DOHH2 (cell line): ENCODE results near the gene LIMS1.
"Not testable (repeated sequence)": the region's sequence is repeated elsewhere in the genome, so short reads cannot be mapped to it uniquely, and the experiment has no call there.

Source experiments
- H3F3A ChIP-seq: fragments of 200-600 bp; sonication (generic), shearing (Covaris generic); 2 replicates; pipeline ENCODE4 v1.6.0; 2016; ENCODE audit warnings: antibody characterized with exemption, mild to moderate bottlenecking; ENCODE audit not compliant: control insufficient read depth, insufficient read depth
- H3K27ac ChIP-seq: fragments of 200-600 bp; sonication (generic); 2 replicates; pipeline ENCODE4 v1.5.1; 2014; ENCODE audit warnings: low read depth, mild to moderate bottlenecking, low read length, moderate library complexity
- H3K27me3 ChIP-seq: fragments of 200-600 bp; sonication (generic); 2 replicates; pipeline ENCODE4 v1.6.1; 2014; ENCODE audit warnings: mild to moderate bottlenecking, low read length, mixed read lengths; ENCODE audit not compliant: control insufficient read depth
- H3K36me3 ChIP-seq: fragments of 200-600 bp; sonication (generic); 2 replicates; pipeline ENCODE4 v1.6.1; 2014; ENCODE audit warnings: mild to moderate bottlenecking, low read length, moderate library complexity, mixed read lengths; ENCODE audit not compliant: control insufficient read depth
- H3K4me1 ChIP-seq: fragments of 200-600 bp; sonication (generic); 2 replicates; pipeline ENCODE4 v1.6.1; 2014; ENCODE audit warnings: mild to moderate bottlenecking, low read length, mixed read lengths; ENCODE audit not compliant: control insufficient read depth
- H3K4me2 ChIP-seq: fragments of 200-600 bp; sonication (generic); 2 replicates; pipeline ENCODE4 v1.6.0; 2014; ENCODE audit warnings: mild to moderate bottlenecking, low read length, moderate library complexity
- H3K4me3 ChIP-seq: fragments of 200-600 bp; sonication (generic); 2 replicates; pipeline ENCODE4 v1.5.1; 2014; ENCODE audit warnings: mild to moderate bottlenecking, low read length, mixed read lengths
- H3K79me2 ChIP-seq: fragments of 200-600 bp; sonication (generic); 2 replicates; pipeline ENCODE4 v1.6.1; 2014; ENCODE audit warnings: mild to moderate bottlenecking, low read length, mixed read lengths; ENCODE audit not compliant: control insufficient read depth
- H3K9me2 ChIP-seq: fragments of 200-600 bp; sonication (generic); replicated peaks from 2 replicates; pipeline ENCODE4 v1.6.1; 2014; ENCODE audit warnings: mild to moderate bottlenecking, low read length, mixed read lengths; ENCODE audit not compliant: control insufficient read depth
- H3K9me3 ChIP-seq: fragments of 200-600 bp; sonication (generic); 2 replicates; pipeline ENCODE4 v1.6.1; 2014; ENCODE audit warnings: antibody characterized with exemption, low read length, mixed read lengths; ENCODE audit not compliant: control insufficient read depth, insufficient read depth
- H4K20me1 ChIP-seq: fragments of 200-600 bp; sonication (generic); 2 replicates; pipeline ENCODE4 v1.6.0; 2014; ENCODE audit warnings: low read depth, mild to moderate bottlenecking, antibody characterized with exemption, low read length, moderate library complexity; ENCODE audit not compliant: control insufficient read depth, insufficient read depth

Gene LIMS1

GRCh38 chr2:108662207-108662612, 127.9 kb downstream of the LIMS1 start:
- H3K9me2 ChIP-seq, H3K27me3 ChIP-seq, H3F3A ChIP-seq, H3K4me2 ChIP-seq, H3K4me1 ChIP-seq, H3K27ac ChIP-seq, H3K4me3 ChIP-seq, H4K20me1 ChIP-seq, H3K36me3 ChIP-seq, H3K9me3 ChIP-seq, H3K79me2 ChIP-seq: not testable (repeated sequence)

DNA sequence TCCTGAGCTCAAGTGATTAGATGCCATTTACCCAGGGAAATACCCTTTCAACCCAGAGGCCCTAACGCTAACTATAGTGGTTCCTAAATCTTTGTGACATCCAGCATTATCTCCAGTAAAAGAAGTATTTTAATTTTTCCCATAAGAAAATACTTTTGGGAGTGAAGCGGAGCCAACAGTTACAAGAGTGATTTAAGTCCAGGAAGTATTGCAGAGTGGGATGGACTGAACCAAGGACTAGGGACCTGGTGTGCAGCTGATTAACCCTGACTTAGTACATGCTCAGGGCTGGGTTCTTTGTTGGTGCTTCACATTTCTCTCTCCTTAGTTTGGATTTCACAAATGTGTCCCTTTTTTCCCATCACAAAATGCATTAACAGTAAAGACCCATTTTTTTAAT, 129.1 kb downstream of the LIMS1 start:
- not testable (repeated sequence) for H4K20me1 ChIP-seq, H3F3A ChIP-seq, H3K36me3 ChIP-seq, H3K79me2 ChIP-seq, H3K4me2 ChIP-seq, H3K4me3 ChIP-seq, H3K9me2 ChIP-seq, H3K9me3 ChIP-seq, H3K27me3 ChIP-seq, H3K4me1 ChIP-seq, H3K27ac ChIP-seq

DNA sequence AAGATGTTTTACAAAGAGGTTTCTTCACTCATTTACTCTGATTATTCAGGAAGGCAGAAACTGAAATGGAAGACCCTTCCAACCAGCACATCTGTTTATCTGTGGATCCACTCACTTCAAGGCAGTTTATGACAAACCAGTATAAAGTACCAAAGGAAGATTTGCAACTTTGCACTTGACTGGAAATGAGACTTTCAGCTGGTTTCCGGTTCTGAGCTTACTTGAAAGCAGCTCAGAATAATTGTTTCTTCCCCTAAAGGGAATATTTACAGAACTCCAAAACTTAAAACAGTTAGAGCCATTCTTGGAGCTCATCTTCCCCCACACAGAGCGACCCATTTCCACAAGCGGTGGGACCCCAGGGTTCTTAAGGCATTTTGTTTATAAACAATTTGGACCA, 129.8 kb downstream of the LIMS1 start:
- H4K20me1 ChIP-seq = not testable (repeated sequence)

GRCh38 chr2:108664979-108665378, 130.7 kb downstream of the LIMS1 start:
- not testable (repeated sequence) for H4K20me1 ChIP-seq, H3K27ac ChIP-seq, H3K4me2 ChIP-seq, H3K27me3 ChIP-seq, H3K36me3 ChIP-seq, H3K9me2 ChIP-seq, H3K4me3 ChIP-seq, H3F3A ChIP-seq, H3K9me3 ChIP-seq, H3K79me2 ChIP-seq, H3K4me1 ChIP-seq

More for the DNA sequence above, 129.8 kb downstream of the LIMS1 start:
- not testable (repeated sequence) for H3K9me3 ChIP-seq, H3K4me2 ChIP-seq, H3K4me1 ChIP-seq, H3K27ac ChIP-seq, H3K79me2 ChIP-seq, H3K27me3 ChIP-seq, H3K36me3 ChIP-seq, H3K4me3 ChIP-seq, H3F3A ChIP-seq, H3K9me2 ChIP-seq

DNA sequence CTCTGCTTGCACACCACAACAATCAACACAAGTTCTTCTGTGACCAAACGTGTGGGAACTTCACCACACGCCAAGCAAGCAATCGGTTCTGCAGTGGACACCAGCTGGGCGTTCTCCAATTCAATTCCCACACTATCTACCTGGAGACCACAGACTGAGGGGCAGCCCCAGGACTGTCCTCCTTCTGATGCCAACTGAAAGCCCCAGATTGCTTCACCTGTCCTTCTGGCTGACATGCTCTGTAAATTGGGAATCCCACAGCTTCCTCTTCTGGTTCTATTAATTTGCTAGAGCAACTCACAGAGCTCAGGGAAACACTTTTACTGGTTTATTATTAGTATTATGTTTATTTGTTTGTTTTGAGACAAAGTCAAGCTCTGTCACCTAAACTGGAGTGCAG, 131.7 kb downstream of the LIMS1 start:
- H4K20me1 ChIP-seq, H3K27ac ChIP-seq, H3K36me3 ChIP-seq, H3K4me2 ChIP-seq, H3K9me2 ChIP-seq, H3F3A ChIP-seq, H3K9me3 ChIP-seq, H3K27me3 ChIP-seq, H3K4me3 ChIP-seq, H3K4me1 ChIP-seq, H3K79me2 ChIP-seq: not testable (repeated sequence)

DNA sequence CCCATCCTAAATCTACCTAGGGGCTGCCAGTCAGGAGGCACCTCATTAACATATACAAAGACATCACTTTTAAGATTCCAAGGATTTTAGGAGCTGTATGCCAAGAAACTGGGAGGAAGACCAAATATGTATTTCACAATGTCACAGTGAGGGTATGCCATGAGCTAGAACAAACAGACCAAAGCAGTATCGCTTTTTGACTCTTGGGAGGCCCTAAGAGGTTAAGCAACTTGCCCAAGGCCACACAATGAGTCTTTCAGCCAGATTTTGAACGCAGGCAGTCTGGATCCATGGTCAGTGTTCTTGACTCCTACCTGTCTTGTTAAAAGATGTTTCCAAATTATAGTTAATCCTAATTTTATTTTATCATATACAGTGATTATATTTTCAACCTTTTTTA, 132.9 kb downstream of the LIMS1 start:
- H3F3A ChIP-seq, H3K79me2 ChIP-seq, H4K20me1 ChIP-seq, H3K36me3 ChIP-seq, H3K9me2 ChIP-seq, H3K27me3 ChIP-seq, H3K4me1 ChIP-seq, H3K27ac ChIP-seq, H3K9me3 ChIP-seq, H3K4me3 ChIP-seq, H3K4me2 ChIP-seq: not testable (repeated sequence)

DNA sequence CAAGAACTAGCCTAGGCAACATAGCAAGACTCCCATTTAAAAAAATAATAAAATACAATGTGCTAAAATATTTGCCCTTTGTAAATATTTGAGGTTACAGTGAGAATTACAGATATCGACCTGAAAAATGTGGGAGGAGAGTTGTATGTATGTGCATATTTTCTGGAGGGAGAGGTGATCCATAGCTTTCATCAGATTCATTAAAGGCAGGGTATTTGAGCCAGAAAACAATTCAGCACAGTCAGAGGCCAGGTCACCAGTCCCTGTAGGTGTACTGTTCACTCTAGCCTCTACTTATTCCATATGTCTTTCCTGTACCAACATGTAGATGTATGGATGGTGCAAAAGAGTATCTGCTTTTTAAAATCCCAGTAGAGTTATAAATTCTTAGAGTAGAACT, 136.0 kb downstream of the LIMS1 start:
- not testable (repeated sequence) for H3K9me2 ChIP-seq, H3K4me2 ChIP-seq, H3K27ac ChIP-seq, H3F3A ChIP-seq, H3K79me2 ChIP-seq, H3K4me3 ChIP-seq, H3K36me3 ChIP-seq, H3K27me3 ChIP-seq, H4K20me1 ChIP-seq, H3K9me3 ChIP-seq, H3K4me1 ChIP-seq

DNA sequence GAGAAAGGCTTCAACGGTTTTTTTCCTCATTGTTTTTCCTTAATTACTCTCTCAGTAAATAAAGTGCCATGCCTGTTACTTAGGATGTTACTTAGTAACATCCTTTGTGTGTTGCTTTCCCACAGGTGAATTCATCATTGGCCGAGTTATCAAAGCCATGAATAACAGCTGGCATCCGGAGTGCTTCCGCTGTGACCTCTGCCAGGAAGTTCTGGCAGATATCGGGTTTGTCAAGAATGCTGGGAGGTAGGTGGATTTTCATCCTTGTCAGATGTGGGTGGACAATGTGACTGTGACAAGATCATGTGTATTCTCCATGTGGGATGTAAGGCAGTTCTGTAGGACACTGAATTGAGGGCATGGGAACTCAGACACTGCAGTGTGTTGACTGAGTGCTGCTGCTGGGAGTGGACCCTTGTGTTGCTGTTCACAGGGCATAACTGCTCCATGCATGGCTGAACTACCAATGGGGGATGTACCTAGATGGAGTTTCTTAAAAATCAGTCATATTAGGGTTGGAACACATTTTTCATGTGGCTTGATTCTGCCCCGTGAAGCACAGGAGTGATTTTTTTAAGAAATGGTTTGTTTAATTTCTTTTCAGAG, 138.0 kb downstream of the LIMS1 start:
- H3K4me3 ChIP-seq, H3K79me2 ChIP-seq, H3K9me3 ChIP-seq, H3K9me2 ChIP-seq, H3K27me3 ChIP-seq, H3K27ac ChIP-seq, H4K20me1 ChIP-seq, H3K4me1 ChIP-seq, H3F3A ChIP-seq, H3K4me2 ChIP-seq, H3K36me3 ChIP-seq: not testable (repeated sequence)
